ENCODE results near the gene CHST15. TPM values are rescaled to one million over a fixed set of nuclear protein-coding genes. Genes with fewer than 3 reads are reported as not detected.

CHST15 gene
- polyA plus RNA-seq, 2 donors = 1.4 to 3.7 TPM

- H3K27me3 ChIP-seq (ENCODE audit: control insufficient read depth in 1 of 2, insufficient read depth in 2 of 2, low read length in 2 of 2) = no peaks in the 10 kb centered on the region
- no peak overlapping the region for H3K4me3 ChIP-seq (ENCODE audit: low read depth in 1 of 2, low read length in 2 of 2)
- no peaks in the 10 kb centered on the region for H3K9me3 ChIP-seq (ENCODE audit: control insufficient read depth in 2 of 2, insufficient read depth in 1 of 2, low read depth in 1 of 2, low read length in 1 of 2)
- no peaks in the 10 kb centered on the region for H3K36me3 ChIP-seq (ENCODE audit: control insufficient read depth in 2 of 2, insufficient read depth in 2 of 2, low read length in 1 of 2)
- peaks cover 3 to 6% of the 10 kb centered on the region in 2 donors for H3K4me1 ChIP-seq (ENCODE audit: control insufficient read depth in 2 of 2, insufficient read depth in 2 of 2, low read length in 1 of 2)
- WGBS, 2 donors = 64 to 73% methylated on average over 15 of the region's 15 CpGs
- no peak overlapping the region for H3K27ac ChIP-seq (ENCODE audit: low read depth in 2 of 2, low read length in 1 of 2)
Measured at GRCh38 chr10:124062390-124062789, 31.0 kb downstream of the CHST15 start.

DNA sequence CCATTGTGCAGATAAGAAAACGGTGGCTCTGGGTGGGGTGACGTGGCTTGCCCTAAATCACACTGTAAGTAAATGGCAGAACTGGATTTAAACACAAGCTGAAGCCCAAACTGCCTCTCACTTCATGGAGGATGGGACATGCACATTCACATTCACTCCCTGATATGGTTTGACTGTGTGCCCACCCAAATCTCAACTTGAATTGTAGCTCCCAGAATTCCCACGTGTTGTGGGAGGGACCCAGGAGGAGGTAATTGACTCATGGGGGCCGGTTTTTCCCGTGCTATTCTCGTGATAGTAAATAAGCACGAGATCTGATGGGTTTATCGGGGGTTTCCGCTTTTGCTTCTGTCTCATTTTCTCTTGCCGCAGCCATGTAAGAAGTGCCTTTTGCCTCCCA is 32.4 kb downstream of the CHST15 start:
- H3K4me3 ChIP-seq (ENCODE audit: low read depth in 1 of 2, low read length in 2 of 2) = no peak overlapping the region
- H3K36me3 ChIP-seq (ENCODE audit: control insufficient read depth in 2 of 2, insufficient read depth in 2 of 2, low read length in 1 of 2) = no peaks in the 10 kb centered on the region
- H3K9me3 ChIP-seq (ENCODE audit: control insufficient read depth in 2 of 2, insufficient read depth in 1 of 2, low read depth in 1 of 2, low read length in 1 of 2) = no peaks in the 10 kb centered on the region
- H3K27ac ChIP-seq (ENCODE audit: low read depth in 2 of 2, low read length in 1 of 2) = no peak overlapping the region
- peaks cover 3 to 6% of the 10 kb centered on the region in 2 donors for H3K4me1 ChIP-seq (ENCODE audit: control insufficient read depth in 2 of 2, insufficient read depth in 2 of 2, low read length in 1 of 2)
- no peaks in the 10 kb centered on the region for H3K27me3 ChIP-seq (ENCODE audit: control insufficient read depth in 1 of 2, insufficient read depth in 2 of 2, low read length in 2 of 2)
- WGBS, 2 donors = 87 to 89% methylated on average over 10 of the region's 10 CpGs

- peaks cover 3 to 4% of the 10 kb centered on the region in 2 donors for H3K4me1 ChIP-seq (ENCODE audit: control insufficient read depth in 2 of 2, insufficient read depth in 2 of 2, low read length in 1 of 2)
- H3K36me3 ChIP-seq (ENCODE audit: control insufficient read depth in 2 of 2, insufficient read depth in 2 of 2, low read length in 1 of 2) = no peaks in the 10 kb centered on the region
- H3K27me3 ChIP-seq (ENCODE audit: control insufficient read depth in 1 of 2, insufficient read depth in 2 of 2, low read length in 2 of 2) = no peaks in the 10 kb centered on the region
- WGBS, 2 donors = 50 to 51% methylated on average over 6 of the region's 6 CpGs
- H3K4me3 ChIP-seq (ENCODE audit: low read depth in 1 of 2, low read length in 2 of 2) = no peak overlapping the region
- H3K9me3 ChIP-seq (ENCODE audit: control insufficient read depth in 2 of 2, insufficient read depth in 1 of 2, low read depth in 1 of 2, low read length in 1 of 2) = no peaks in the 10 kb centered on the region
- no peak overlapping the region for H3K27ac ChIP-seq (ENCODE audit: low read depth in 2 of 2, low read length in 1 of 2)
Measured at GRCh38 chr10:124060148-124060720, 33.2 kb downstream of the CHST15 start.

- Histone ChIP-seq H3K27ac (ENCODE audit: low read depth in 2 of 2, low read length in 1 of 2) (no peak overlapping the region), H3K27me3 (ENCODE audit: control insufficient read depth in 1 of 2, insufficient read depth in 2 of 2, low read length in 2 of 2) (no peaks in the 10 kb centered on the region), H3K4me1 (ENCODE audit: control insufficient read depth in 2 of 2, insufficient read depth in 2 of 2, low read length in 1 of 2) (peaks cover 3% of the 10 kb centered on the region in 2 donors), H3K36me3 (ENCODE audit: control insufficient read depth in 2 of 2, insufficient read depth in 2 of 2, low read length in 1 of 2) (no peaks in the 10 kb centered on the region), H3K4me3 (ENCODE audit: low read depth in 1 of 2, low read length in 2 of 2) (no peak overlapping the region), H3K9me3 (ENCODE audit: control insufficient read depth in 2 of 2, insufficient read depth in 1 of 2, low read depth in 1 of 2, low read length in 1 of 2) (no peaks in the 10 kb centered on the region)
- 78 to 81% methylated on average over 12 of the region's 12 CpGs for WGBS, 2 donors
Measured at GRCh38 chr10:124059551-124059950, 33.8 kb downstream of the CHST15 start.

DNA sequence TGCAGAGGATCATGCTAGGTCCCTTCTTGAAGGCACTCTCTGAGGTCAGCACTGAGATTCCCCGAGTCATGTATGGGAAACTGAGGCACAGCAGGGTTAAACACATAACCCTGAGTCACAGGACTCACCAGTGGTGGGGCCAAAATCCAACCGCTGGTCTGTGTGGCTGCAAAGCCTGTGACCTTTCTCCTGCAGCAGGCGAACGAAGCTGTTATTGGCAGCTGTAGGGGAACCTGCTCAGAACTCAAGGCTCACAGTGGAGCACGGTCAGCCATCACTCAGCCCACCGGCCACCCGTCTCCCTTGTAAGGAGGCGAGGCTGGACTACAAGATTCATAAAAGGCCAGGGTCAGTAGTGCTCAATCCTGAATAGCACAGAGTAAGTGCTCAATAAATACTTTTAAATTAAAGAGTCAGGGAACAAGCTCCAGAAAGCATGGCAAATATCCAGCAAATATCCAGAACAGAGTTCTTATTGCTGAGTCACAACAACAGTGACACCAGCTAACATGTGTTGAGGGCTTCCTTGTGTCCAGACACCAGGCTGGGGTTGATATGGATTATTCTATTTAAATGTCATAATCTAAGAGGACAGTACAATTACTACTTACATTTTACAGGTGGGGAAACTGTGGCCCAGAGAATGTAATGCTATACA is 34.9 kb downstream of the CHST15 start:
- Histone ChIP-seq H3K9me3 (ENCODE audit: control insufficient read depth in 2 of 2, insufficient read depth in 1 of 2, low read depth in 1 of 2, low read length in 1 of 2) (no peaks in the 10 kb centered on the region), H3K36me3 (ENCODE audit: control insufficient read depth in 2 of 2, insufficient read depth in 2 of 2, low read length in 1 of 2) (no peaks in the 10 kb centered on the region), H3K4me3 (ENCODE audit: low read depth in 1 of 2, low read length in 2 of 2) (no peak overlapping the region), H3K27me3 (ENCODE audit: control insufficient read depth in 1 of 2, insufficient read depth in 2 of 2, low read length in 2 of 2) (no peaks in the 10 kb centered on the region), H3K27ac (ENCODE audit: low read depth in 2 of 2, low read length in 1 of 2) (no peak overlapping the region), H3K4me1 (ENCODE audit: control insufficient read depth in 2 of 2, insufficient read depth in 2 of 2, low read length in 1 of 2) (peaks cover 3% of the 10 kb centered on the region in 2 donors)
- WGBS, 2 donors = 85 to 88% methylated on average over 8 of the region's 8 CpGs

DNA sequence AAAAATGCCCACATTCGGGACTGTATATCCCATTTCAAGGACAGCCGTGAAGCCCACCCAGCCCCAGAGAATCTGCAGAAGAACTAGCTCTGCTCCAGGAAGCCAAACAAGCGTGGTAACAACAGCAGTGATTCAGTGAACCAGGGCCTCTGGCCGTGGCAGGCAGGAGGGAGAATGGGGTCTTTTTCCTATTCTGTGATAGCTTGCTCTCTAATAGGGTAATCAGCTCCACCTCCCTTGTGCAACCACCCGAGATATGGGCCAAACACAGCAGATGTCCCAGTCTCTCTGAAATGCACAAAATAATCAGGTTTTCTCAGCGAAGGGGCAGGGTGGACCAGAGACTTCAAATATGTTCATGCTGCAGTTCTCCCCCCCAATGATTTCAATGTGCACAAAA is 35.8 kb downstream of the CHST15 start:
- H3K27me3 ChIP-seq (ENCODE audit: control insufficient read depth in 1 of 2, insufficient read depth in 2 of 2, low read length in 2 of 2) = no peaks in the 10 kb centered on the region
- H3K4me3 ChIP-seq (ENCODE audit: low read depth in 1 of 2, low read length in 2 of 2) = no peak overlapping the region
- no peaks in the 10 kb centered on the region for H3K9me3 ChIP-seq (ENCODE audit: control insufficient read depth in 2 of 2, insufficient read depth in 1 of 2, low read depth in 1 of 2, low read length in 1 of 2)
- H3K27ac ChIP-seq (ENCODE audit: low read depth in 2 of 2, low read length in 1 of 2) = no peak overlapping the region
- 64 to 80% methylated on average over 6 of the region's 6 CpGs for WGBS, 2 donors
- peaks cover 3% of the 10 kb centered on the region in 2 donors for H3K4me1 ChIP-seq (ENCODE audit: control insufficient read depth in 2 of 2, insufficient read depth in 2 of 2, low read length in 1 of 2)
- H3K36me3 ChIP-seq (ENCODE audit: control insufficient read depth in 2 of 2, insufficient read depth in 2 of 2, low read length in 1 of 2) = no peaks in the 10 kb centered on the region

DNA sequence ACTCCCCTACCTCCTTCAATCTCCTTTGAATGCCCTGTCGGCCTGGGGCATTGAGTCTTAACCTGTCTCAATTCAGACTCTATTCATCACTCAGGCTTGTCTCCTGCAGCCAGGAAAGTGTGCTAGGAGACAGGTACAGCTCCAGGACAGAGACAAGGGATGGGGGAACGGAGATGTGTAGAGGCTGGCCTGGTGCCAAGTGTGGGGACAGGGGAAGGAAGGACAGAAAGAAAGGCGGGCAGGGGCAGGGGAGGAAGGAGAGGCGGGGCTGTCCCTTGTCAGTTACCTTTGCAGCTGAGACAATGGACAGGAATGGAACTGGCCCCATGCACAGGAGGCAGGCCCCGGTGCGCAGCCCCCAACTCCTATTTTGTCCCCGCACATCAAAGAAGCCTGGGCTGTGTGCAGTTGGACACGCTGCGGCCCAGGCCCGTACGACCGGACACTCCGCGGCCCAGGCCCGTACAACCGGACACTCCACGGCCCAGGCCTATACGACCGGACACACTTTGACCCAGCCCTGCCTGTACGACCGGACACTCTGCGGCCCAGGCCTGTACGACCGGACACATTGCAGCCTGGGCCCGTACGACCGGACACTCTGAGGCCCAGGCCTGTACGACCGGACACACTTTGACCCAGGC is 36.9 kb downstream of the CHST15 start:
- Histone ChIP-seq H3K36me3 (ENCODE audit: control insufficient read depth in 2 of 2, insufficient read depth in 2 of 2, low read length in 1 of 2) (no peaks in the 10 kb centered on the region), H3K27me3 (ENCODE audit: control insufficient read depth in 1 of 2, insufficient read depth in 2 of 2, low read length in 2 of 2) (no peaks in the 10 kb centered on the region), H3K9me3 (ENCODE audit: control insufficient read depth in 2 of 2, insufficient read depth in 1 of 2, low read depth in 1 of 2, low read length in 1 of 2) (no peaks in the 10 kb centered on the region), H3K4me3 (ENCODE audit: low read depth in 1 of 2, low read length in 2 of 2) (no peak overlapping the region), H3K4me1 (ENCODE audit: control insufficient read depth in 2 of 2, insufficient read depth in 2 of 2, low read length in 1 of 2) (no peaks in the 10 kb centered on the region), H3K27ac (ENCODE audit: low read depth in 2 of 2, low read length in 1 of 2) (no peak overlapping the region)
- 92 to 94% methylated on average over 29 of the region's 29 CpGs for WGBS, 2 donors

DNA sequence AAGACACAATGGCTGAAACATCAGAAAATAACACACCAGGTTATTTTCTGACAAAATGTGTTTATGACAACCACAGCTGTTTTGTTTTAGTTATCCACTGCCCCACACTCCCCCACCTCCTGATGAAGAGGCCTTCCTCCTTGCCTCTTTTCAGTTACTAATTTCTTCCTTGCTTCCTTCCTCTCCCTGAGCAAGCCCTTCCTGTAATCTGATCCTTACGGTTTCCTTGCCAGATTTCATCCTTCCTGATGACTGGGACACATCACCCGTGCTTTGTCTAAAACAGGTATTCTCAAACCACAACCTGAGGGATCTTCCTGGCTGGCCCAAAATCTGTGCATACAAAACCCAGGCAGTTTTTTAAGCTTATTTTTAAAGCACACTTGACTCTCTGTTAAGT is 39.4 kb downstream of the CHST15 start:
- H3K27ac ChIP-seq (ENCODE audit: low read depth in 2 of 2, low read length in 1 of 2) = no peak overlapping the region
- H3K4me3 ChIP-seq (ENCODE audit: low read depth in 1 of 2, low read length in 2 of 2) = no peak overlapping the region
- no peaks in the 10 kb centered on the region for H3K27me3 ChIP-seq (ENCODE audit: control insufficient read depth in 1 of 2, insufficient read depth in 2 of 2, low read length in 2 of 2)
- H3K9me3 ChIP-seq (ENCODE audit: control insufficient read depth in 2 of 2, insufficient read depth in 1 of 2, low read depth in 1 of 2, low read length in 1 of 2) = no peaks in the 10 kb centered on the region
- H3K4me1 ChIP-seq (ENCODE audit: control insufficient read depth in 2 of 2, insufficient read depth in 2 of 2, low read length in 1 of 2) = peaks cover 0 to 3% of the 10 kb centered on the region in 2 donors
- H3K36me3 ChIP-seq (ENCODE audit: control insufficient read depth in 2 of 2, insufficient read depth in 2 of 2, low read length in 1 of 2) = no peaks in the 10 kb centered on the region
- WGBS, 2 donors = 19 to 24% methylated on average over 2 of the region's 2 CpGs

- no peak overlapping the region for H3K4me3 ChIP-seq (ENCODE audit: low read depth in 1 of 2, low read length in 2 of 2)
- peaks cover 0 to 3% of the 10 kb centered on the region in 2 donors for H3K4me1 ChIP-seq (ENCODE audit: control insufficient read depth in 2 of 2, insufficient read depth in 2 of 2, low read length in 1 of 2)
- no peaks in the 10 kb centered on the region for H3K36me3 ChIP-seq (ENCODE audit: control insufficient read depth in 2 of 2, insufficient read depth in 2 of 2, low read length in 1 of 2)
- no peak overlapping the region for H3K27ac ChIP-seq (ENCODE audit: low read depth in 2 of 2, low read length in 1 of 2)
- WGBS, 2 donors = 95 to 96% methylated on average over 10 of the region's 10 CpGs
- no peaks in the 10 kb centered on the region for H3K27me3 ChIP-seq (ENCODE audit: control insufficient read depth in 1 of 2, insufficient read depth in 2 of 2, low read length in 2 of 2)
- H3K9me3 ChIP-seq (ENCODE audit: control insufficient read depth in 2 of 2, insufficient read depth in 1 of 2, low read depth in 1 of 2, low read length in 1 of 2) = no peaks in the 10 kb centered on the region
Measured at GRCh38 chr10:124052561-124052960, 40.8 kb downstream of the CHST15 start.

Measured in esophagus (tissue), 2 donors.